SK-N-SH (cell line): ENCODE data around the gene DCAF11. TPM values are rescaled to one million over a fixed set of nuclear protein-coding genes. Genes with fewer than 3 reads are reported as not detected.

Experiments used
- CTCF ChIA-PET: fragments of 300-600, 350-600 bp; formaldehyde crosslinking; extraction: SDS; loops from one replicate; lab custom pipeline; 2021; lab: Yijun Ruan, JAX
- POLR2A ChIA-PET: fragments of 350-600 bp; sonication (Branson Sonifier 250); formaldehyde crosslinking; extraction: SDS; loops from one replicate; lab custom pipeline; 2020; ENCODE audit warnings: antibody characterized with exemption, inconsistent platforms; lab: Yijun Ruan, JAX
- DNase-seq: peaks from one replicate; pipeline ENCODE4 v3.0.0; 2012
- H2AFZ ChIP-seq: fragments of 200-600 bp; sonication (generic); 2 replicates; pipeline ENCODE4 v1.8.1; 2016; ENCODE audit warnings: antibody characterized with exemption, mild to moderate bottlenecking, low read depth
- H3F3A ChIP-seq: fragments of 200-600 bp; sonication (generic); replicated peaks from 2 replicates; pipeline ENCODE3; 2016; ENCODE audit warnings: antibody characterized with exemption, mild to moderate bottlenecking; ENCODE audit not compliant: insufficient read depth
- H3K27ac ChIP-seq, 2 experiments: fragments of 200-500 bp in 1 of 2; fragments of 200-600 bp in 1 of 2; sonication (Bioruptor generic) in 1 of 2; sonication (generic), shearing (Covaris generic) in 1 of 2; 2 replicates each; pipeline versions ENCODE4 v1.5.1 to v1.6.1; 2014 to 2016; ENCODE audit warnings: low read depth in 2 of 2, inconsistent platforms in 1 of 2, low read length in 1 of 2, mild to moderate bottlenecking in 1 of 2, mixed read lengths in 1 of 2
- H3K27me3 ChIP-seq: fragments of 200-600 bp; sonication (generic), shearing (Covaris generic); 2 replicates; pipeline ENCODE4 v1.6.1; 2016; ENCODE audit warnings: mixed run types; ENCODE audit not compliant: insufficient read depth
- H3K36me3 ChIP-seq, 2 experiments: fragments of 200-500 bp in 1 of 2; fragments of 200-600 bp in 1 of 2; sonication (Bioruptor generic) in 1 of 2; sonication (generic) in 1 of 2; replicated peaks in 1 of 2; 2 replicates each; pipeline versions ENCODE3 to v1.5.1; 2014 to 2016; ENCODE audit warnings: low read length in 1 of 2, mild to moderate bottlenecking in 1 of 2; ENCODE audit not compliant: insufficient read depth in 2 of 2, control insufficient read depth in 1 of 2
- H3K4me1 ChIP-seq, 2 experiments: fragments of 200-500 bp in 1 of 2; fragments of 200-600 bp in 1 of 2; sonication (Bioruptor generic) in 1 of 2; sonication (generic), shearing (Covaris generic) in 1 of 2; 2 replicates each; pipeline versions ENCODE4 v1.5.1 to v1.6.1; 2014 to 2016; ENCODE audit warnings: low read depth in 1 of 2, low read length in 1 of 2, mixed run types in 1 of 2; ENCODE audit not compliant: insufficient read depth in 2 of 2, control insufficient read depth in 1 of 2
- H3K4me2 ChIP-seq: fragments of 200-600 bp; sonication (generic), shearing (Covaris generic); 2 replicates; pipeline ENCODE4 v1.6.1; 2017; ENCODE audit warnings: mixed run types
- H3K4me3 ChIP-seq, 2 experiments: fragments of 200-500 bp in 1 of 2; fragments of 200-600 bp in 1 of 2; sonication (Bioruptor generic) in 1 of 2; sonication (generic), shearing (Covaris generic) in 1 of 2; 2 replicates each; pipeline versions ENCODE4 v1.5.1 to v1.8.1; 2014 to 2016; ENCODE audit warnings: low read depth in 2 of 2, inconsistent platforms in 1 of 2, low read length in 1 of 2, mild to moderate bottlenecking in 1 of 2, mixed read lengths in 1 of 2, moderate library complexity in 1 of 2
- H3K79me2 ChIP-seq: fragments of 200-600 bp; sonication (generic); 2 replicates; pipeline ENCODE4 v1.8.1; 2017; ENCODE audit warnings: mild to moderate bottlenecking; ENCODE audit not compliant: insufficient read depth
- H3K9ac ChIP-seq: fragments of 200-600 bp; sonication (generic); 2 replicates; pipeline ENCODE4 v1.6.1; 2017; ENCODE audit warnings: mixed run types
- H3K9me2 ChIP-seq: fragments of 200-600 bp; sonication (generic); 2 replicates; pipeline ENCODE4 v1.6.1; 2017; ENCODE audit warnings: mixed run types
- H3K9me3 ChIP-seq: fragments of 200-600 bp; sonication (generic); 2 replicates; pipeline ENCODE4 v1.6.1; 2017; ENCODE audit warnings: mixed run types, mild to moderate bottlenecking, moderate library complexity
- H4K20me1 ChIP-seq: fragments of 200-600 bp; sonication (generic); 2 replicates; pipeline ENCODE4 v1.6.1; 2017; ENCODE audit warnings: mild to moderate bottlenecking, mixed run types; ENCODE audit not compliant: insufficient read depth
- CHD2 ChIP-seq: fragments of 150-350 bp; IDR thresholded peaks from 2 replicates; pipeline ENCODE4 v1.6.1; 2018; ENCODE audit warnings: low read length; ENCODE audit not compliant: partially characterized antibody
- EP300 ChIP-seq, 2 experiments: IDR thresholded peaks; 2 replicates each; pipeline versions ENCODE4 v1.4.0 to v1.6.1; 2012; ENCODE audit warnings: borderline replicate concordance in 1 of 2, low read depth in 1 of 2, low read length in 1 of 2
- EZH2phosphoT487 ChIP-seq: fragments of 200-600 bp; sonication (generic); IDR thresholded peaks from 2 replicates; pipeline ENCODE4 v1.6.1; 2017; ENCODE audit warnings: low read depth, mixed run types, mild to moderate bottlenecking, antibody characterized with exemption, moderate library complexity, borderline replicate concordance
- FOSL2 ChIP-seq: IDR thresholded peaks from 2 replicates; pipeline ENCODE4 v1.4.0; 2012; ENCODE audit warnings: low read depth, mild to moderate bottlenecking, moderate library complexity, borderline replicate concordance
- GABPA ChIP-seq: IDR thresholded peaks from 2 replicates; pipeline ENCODE4 v1.4.0; 2012; ENCODE audit warnings: low read depth, mild to moderate bottlenecking
- GATA2 ChIP-seq: sonication (generic); formaldehyde crosslinking; IDR thresholded peaks from 2 replicates; pipeline ENCODE4 v1.5.0; 2020; ENCODE audit warnings: mild to moderate bottlenecking, missing genetic modification reagents
- JUND ChIP-seq: IDR thresholded peaks from 2 replicates; pipeline ENCODE4 v1.4.0; 2012
- MEF2A ChIP-seq: IDR thresholded peaks from 2 replicates; pipeline ENCODE4 v1.4.0; 2012; ENCODE audit warnings: low read depth, borderline replicate concordance
- MXI1 ChIP-seq: IDR thresholded peaks from 2 replicates; pipeline ENCODE4 v1.6.1; 2012; ENCODE audit warnings: mild to moderate bottlenecking, low read depth, low read length, improper control_type of control experiment
- POLR2AphosphoS5 ChIP-seq: IDR thresholded peaks from 2 replicates; pipeline ENCODE4 v1.6.1; 2012; ENCODE audit warnings: low read depth, low read length
- RAD21 ChIP-seq: IDR thresholded peaks from 2 replicates; pipeline ENCODE4 v1.6.1; 2012; ENCODE audit warnings: mild to moderate bottlenecking, low read length
- SMC3 ChIP-seq: IDR thresholded peaks from 2 replicates; pipeline ENCODE4 v1.6.1; 2012; ENCODE audit warnings: low read depth, low read length, improper control_type of control experiment
- TCF12 ChIP-seq: IDR thresholded peaks from 2 replicates; pipeline ENCODE4 v1.4.0; 2012
- TEAD4 ChIP-seq: IDR thresholded peaks from 2 replicates; pipeline ENCODE4 v1.4.0; 2012; ENCODE audit warnings: mild to moderate bottlenecking, borderline replicate concordance; ENCODE audit not compliant: insufficient read depth
- WGBS: methylation state at CpG from one replicate; pipeline ENCODE4 v1.1.6; 2017; ENCODE audit warnings: low lambda C conversion rate; 5-methylcytosine and 5-hydroxymethylcytosine counted together
- polyA plus RNA-seq, 3 experiments: library from polyadenylated mRNA; depleted of rRNA; stranded (reverse); fragments of >200 nt; gene quantifications; 2 replicates each; pipeline ENCODE4 v1.2.3, GENCODE V29; 2012
- TF ChIP-seq, protein P1 (sequence below): fragments of 150-350 bp; IDR thresholded peaks from 2 replicates; pipeline ENCODE4 v1.6.1; 2016; ENCODE audit warnings: mild to moderate bottlenecking, low read depth, low read length
- TF ChIP-seq, protein P2 (sequence below): IDR thresholded peaks from 2 replicates; pipeline ENCODE4 v1.4.0; 2012; ENCODE audit warnings: low read depth, borderline replicate concordance
- TF ChIP-seq, protein P3 (sequence below): fragments of 200-600 bp; sonication (generic); IDR thresholded peaks from 2 replicates; pipeline ENCODE4 v1.6.1; 2017; ENCODE audit warnings: antibody characterized with exemption, mild to moderate bottlenecking, moderate library complexity
- TF ChIP-seq, protein P4 (sequence below): fragments of 150-350 bp; IDR thresholded peaks from 2 replicates; pipeline ENCODE4 v1.6.1; 2017; ENCODE audit warnings: antibody characterized with exemption, low read length, low read depth, borderline replicate concordance

The DCAF11 gene
- polyA plus RNA-seq, 1 of the 3 experiments (the other 2 are of a cell fraction): 34.6 TPM

DNA sequence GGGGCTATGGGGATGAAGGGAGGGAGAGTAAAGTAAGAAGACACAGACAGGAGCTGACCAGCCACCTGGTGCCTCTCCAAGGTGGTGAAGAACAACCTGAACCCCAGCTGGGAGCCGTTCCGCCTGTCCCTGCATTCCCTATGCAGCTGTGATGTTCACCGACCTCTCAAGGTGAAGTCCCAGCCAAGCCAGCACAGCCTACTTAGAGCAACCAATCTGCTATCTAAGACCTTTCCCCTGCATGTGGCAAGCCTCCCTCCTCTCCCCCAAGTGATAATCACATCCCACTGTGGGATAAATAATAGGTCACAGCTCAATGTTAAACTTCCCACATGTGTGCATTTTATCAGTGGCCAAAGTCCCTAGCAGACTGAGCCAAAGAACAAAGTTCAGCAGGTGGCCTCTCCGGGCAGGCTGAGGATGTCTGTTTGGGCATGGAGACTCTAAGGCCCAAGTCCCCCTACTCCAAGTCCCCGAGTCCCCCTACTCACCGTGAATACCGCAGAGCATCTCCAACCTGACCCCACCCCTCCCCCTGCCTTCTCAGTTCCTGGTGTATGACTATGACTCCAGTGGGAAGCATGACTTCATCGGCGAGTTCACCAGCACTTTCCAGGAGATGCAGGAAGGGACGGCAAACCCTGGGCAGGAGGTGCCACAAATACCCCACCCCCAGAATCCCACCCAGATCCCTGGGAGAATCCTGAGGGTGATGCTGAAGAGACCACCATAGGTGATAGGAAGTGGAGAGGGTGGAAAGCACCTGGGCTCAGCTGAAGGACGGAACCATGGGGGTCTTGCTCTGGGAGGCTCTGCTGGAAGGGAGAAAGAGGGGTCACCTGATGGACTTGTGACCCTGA is 39.7 kb upstream of the DCAF11 start:
- 56% methylated on average over 10 of the region's 11 CpGs for WGBS
- Histone ChIP-seq H3K9me3 (no peaks in the 10 kb centered on the region), H3K9ac (no peak overlapping the region), H3K4me1 (peaks cover 0 to 13% of the 10 kb centered on the region in 2 experiments; a peak in 1 of 4 replicates), H3F3A (no peaks in the 10 kb centered on the region), H3K36me3 (no peaks in the 10 kb centered on the region), H4K20me1 (no peaks in the 10 kb centered on the region), H3K4me2 (no peak overlapping the region), H3K79me2 (no peaks in the 10 kb centered on the region), H3K9me2 (no peaks in the 10 kb centered on the region), H2AFZ (no peak overlapping the region), H3K4me3 (no peak overlapping the region), H3K27me3 (no peaks in the 10 kb centered on the region; the same call in 1 of the 2 replicates), H3K27ac (no peak overlapping the region)
- no peak for TF ChIP-seq EP300 (IDR thresholded peaks at IDR 0.05; ENCODE audit: borderline replicate concordance in 1 of 2, low read depth in 1 of 2, low read length in 1 of 2)
- TF ChIP-seq TCF12: no peak
- TF ChIP-seq GABPA: no peak
- TF ChIP-seq EZH2phosphoT487: no peak
- no peak for TF ChIP-seq MEF2A
- TF ChIP-seq RAD21: no peak
- no peak for TF ChIP-seq MXI1
- TF ChIP-seq CHD2: no peak
- TF ChIP-seq, protein P1, sequence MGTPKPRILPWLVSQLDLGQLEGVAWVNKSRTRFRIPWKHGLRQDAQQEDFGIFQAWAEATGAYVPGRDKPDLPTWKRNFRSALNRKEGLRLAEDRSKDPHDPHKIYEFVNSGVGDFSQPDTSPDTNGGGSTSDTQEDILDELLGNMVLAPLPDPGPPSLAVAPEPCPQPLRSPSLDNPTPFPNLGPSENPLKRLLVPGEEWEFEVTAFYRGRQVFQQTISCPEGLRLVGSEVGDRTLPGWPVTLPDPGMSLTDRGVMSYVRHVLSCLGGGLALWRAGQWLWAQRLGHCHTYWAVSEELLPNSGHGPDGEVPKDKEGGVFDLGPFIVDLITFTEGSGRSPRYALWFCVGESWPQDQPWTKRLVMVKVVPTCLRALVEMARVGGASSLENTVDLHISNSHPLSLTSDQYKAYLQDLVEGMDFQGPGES: no peak
- TF ChIP-seq POLR2AphosphoS5: no peak
- TF ChIP-seq, protein P2, sequence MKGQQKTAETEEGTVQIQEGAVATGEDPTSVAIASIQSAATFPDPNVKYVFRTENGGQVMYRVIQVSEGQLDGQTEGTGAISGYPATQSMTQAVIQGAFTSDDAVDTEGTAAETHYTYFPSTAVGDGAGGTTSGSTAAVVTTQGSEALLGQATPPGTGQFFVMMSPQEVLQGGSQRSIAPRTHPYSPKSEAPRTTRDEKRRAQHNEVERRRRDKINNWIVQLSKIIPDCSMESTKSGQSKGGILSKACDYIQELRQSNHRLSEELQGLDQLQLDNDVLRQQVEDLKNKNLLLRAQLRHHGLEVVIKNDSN: no peak
- no peak for TF ChIP-seq FOSL2
- TF ChIP-seq, protein P3, sequence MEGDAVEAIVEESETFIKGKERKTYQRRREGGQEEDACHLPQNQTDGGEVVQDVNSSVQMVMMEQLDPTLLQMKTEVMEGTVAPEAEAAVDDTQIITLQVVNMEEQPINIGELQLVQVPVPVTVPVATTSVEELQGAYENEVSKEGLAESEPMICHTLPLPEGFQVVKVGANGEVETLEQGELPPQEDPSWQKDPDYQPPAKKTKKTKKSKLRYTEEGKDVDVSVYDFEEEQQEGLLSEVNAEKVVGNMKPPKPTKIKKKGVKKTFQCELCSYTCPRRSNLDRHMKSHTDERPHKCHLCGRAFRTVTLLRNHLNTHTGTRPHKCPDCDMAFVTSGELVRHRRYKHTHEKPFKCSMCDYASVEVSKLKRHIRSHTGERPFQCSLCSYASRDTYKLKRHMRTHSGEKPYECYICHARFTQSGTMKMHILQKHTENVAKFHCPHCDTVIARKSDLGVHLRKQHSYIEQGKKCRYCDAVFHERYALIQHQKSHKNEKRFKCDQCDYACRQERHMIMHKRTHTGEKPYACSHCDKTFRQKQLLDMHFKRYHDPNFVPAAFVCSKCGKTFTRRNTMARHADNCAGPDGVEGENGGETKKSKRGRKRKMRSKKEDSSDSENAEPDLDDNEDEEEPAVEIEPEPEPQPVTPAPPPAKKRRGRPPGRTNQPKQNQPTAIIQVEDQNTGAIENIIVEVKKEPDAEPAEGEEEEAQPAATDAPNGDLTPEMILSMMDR: no peak
- TF ChIP-seq TEAD4: no peak
- no peak for TF ChIP-seq GATA2
- TF ChIP-seq JUND: no peak
- TF ChIP-seq SMC3: no peak
- TF ChIP-seq, protein P4, sequence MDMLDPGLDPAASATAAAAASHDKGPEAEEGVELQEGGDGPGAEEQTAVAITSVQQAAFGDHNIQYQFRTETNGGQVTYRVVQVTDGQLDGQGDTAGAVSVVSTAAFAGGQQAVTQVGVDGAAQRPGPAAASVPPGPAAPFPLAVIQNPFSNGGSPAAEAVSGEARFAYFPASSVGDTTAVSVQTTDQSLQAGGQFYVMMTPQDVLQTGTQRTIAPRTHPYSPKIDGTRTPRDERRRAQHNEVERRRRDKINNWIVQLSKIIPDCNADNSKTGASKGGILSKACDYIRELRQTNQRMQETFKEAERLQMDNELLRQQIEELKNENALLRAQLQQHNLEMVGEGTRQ: no peak
- CTCF ChIA-PET: interaction anchor here (1.5 to 42.8 kb wide), 3 partner anchors 10 to 25 kb away, joined by 4 to 1159 read pairs (median 284); partner anchors contain the start of gene PCK2
- POLR2A ChIA-PET: interaction anchor here (1.8 kb wide), 1 partner anchor 23 kb away, joined by 3 read pairs; the partner anchor contains the start of gene CARMIL3
- DNase-seq: no peak
